Sigmoid colon (tissue), 4 donors: ENCODE data around the gene TNS1.

Experiments used
- POLR2AphosphoS5 ChIP-seq, 4 donors: sonication (generic); formaldehyde crosslinking; IDR thresholded peaks; one replicate each; pipeline ENCODE4 v1.6.1; 2017; ENCODE audit warnings: antibody characterized with exemption in 4 of 4
- TF ChIP-seq, protein P1 (sequence below), 4 experiments: fragments of 450-650 bp in 3 of 4; fragments of 200-600 bp in 1 of 4; IDR thresholded peaks; one replicate each; pipeline ENCODE4 v1.5.1; 2016 to 2019; ENCODE audit warnings: antibody characterized with exemption in 4 of 4, mild to moderate bottlenecking in 3 of 4, moderate library complexity in 2 of 4

DNA sequence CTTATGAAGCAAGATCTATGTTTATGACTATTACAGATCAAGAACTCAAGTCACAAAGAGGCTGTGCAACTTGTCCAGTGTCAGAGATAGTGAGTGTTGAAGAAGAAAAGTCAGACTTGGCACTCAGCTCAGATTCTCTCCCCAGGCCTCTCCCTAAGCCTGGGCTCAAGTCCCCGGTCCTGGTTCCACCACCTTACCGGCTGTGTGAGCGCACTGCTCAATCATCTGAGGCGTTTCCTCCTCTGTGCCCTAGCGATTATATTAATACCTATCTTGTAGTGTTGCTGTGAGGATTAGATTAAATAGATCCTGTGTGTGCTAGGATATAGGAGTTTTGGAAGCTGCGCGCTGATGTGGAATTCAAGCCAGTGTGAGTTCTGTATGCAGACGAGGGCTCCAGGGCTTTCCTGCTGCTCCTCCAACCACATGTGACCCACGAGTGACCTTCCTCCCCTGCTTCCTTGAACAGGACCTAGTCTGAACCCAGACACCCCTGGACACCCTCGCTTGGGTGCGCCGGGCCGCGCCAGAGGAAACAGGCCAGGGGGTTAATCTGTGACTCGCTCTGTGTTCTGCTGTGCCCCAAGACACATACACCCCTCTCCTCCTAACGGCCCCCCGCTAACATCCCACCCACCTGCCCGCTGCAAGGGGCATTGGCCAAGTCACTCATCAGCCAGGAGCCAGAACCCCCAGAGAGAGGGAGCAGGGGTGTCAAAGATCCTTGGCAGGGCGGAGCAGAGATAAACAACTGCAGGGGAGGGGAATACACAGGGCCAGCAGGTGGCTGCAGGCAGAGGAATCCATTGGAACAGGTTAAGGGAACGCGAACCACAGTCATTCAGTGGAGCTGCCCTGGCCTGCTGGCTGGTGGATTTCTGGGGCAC, 38.3 kb downstream of the TNS1 start:
- TF ChIP-seq POLR2AphosphoS5 (IDR thresholded peaks at IDR 0.05), result no peak
- TF ChIP-seq, protein P1, sequence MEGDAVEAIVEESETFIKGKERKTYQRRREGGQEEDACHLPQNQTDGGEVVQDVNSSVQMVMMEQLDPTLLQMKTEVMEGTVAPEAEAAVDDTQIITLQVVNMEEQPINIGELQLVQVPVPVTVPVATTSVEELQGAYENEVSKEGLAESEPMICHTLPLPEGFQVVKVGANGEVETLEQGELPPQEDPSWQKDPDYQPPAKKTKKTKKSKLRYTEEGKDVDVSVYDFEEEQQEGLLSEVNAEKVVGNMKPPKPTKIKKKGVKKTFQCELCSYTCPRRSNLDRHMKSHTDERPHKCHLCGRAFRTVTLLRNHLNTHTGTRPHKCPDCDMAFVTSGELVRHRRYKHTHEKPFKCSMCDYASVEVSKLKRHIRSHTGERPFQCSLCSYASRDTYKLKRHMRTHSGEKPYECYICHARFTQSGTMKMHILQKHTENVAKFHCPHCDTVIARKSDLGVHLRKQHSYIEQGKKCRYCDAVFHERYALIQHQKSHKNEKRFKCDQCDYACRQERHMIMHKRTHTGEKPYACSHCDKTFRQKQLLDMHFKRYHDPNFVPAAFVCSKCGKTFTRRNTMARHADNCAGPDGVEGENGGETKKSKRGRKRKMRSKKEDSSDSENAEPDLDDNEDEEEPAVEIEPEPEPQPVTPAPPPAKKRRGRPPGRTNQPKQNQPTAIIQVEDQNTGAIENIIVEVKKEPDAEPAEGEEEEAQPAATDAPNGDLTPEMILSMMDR (IDR thresholded peaks at IDR 0.05), result no peak
